Measurements from ENCODE around the gene APOC3. TPM values are rescaled to one million over a fixed set of nuclear protein-coding genes. Genes with fewer than 3 reads are reported as not detected.

Gene APOC3
- total RNA-seq, 1 donor = not detected

DNA sequence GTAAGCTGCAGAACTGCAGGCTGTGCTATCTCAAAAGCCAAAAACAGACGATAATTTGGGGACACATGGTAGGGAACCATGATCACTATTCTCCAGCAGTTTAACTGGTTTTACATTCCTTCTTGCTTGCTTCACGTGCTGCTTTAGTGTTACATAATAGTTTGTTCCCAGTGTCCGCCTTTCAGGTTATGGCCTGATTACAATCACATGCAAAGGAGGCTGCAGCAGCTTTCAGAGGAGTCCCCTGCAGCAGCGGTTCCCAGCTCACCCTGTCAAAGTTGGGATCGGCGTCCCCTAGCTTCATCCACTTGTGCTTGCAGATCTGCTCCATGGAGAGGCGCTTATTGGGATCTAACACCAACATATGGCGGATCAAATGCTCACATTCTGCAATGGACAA is 46.9 kb downstream of the APOC3 start:
- DNase-seq (ENCODE audit: low read depth) = no peak
- TF ChIP-seq, protein P1, sequence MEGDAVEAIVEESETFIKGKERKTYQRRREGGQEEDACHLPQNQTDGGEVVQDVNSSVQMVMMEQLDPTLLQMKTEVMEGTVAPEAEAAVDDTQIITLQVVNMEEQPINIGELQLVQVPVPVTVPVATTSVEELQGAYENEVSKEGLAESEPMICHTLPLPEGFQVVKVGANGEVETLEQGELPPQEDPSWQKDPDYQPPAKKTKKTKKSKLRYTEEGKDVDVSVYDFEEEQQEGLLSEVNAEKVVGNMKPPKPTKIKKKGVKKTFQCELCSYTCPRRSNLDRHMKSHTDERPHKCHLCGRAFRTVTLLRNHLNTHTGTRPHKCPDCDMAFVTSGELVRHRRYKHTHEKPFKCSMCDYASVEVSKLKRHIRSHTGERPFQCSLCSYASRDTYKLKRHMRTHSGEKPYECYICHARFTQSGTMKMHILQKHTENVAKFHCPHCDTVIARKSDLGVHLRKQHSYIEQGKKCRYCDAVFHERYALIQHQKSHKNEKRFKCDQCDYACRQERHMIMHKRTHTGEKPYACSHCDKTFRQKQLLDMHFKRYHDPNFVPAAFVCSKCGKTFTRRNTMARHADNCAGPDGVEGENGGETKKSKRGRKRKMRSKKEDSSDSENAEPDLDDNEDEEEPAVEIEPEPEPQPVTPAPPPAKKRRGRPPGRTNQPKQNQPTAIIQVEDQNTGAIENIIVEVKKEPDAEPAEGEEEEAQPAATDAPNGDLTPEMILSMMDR (IDR thresholded peaks at IDR 0.05; ENCODE audit: insufficient read depth, low read length) = no peak
- no peak overlapping the region for H3K4me3 ChIP-seq (ENCODE audit: low read depth, low read length)

DNA sequence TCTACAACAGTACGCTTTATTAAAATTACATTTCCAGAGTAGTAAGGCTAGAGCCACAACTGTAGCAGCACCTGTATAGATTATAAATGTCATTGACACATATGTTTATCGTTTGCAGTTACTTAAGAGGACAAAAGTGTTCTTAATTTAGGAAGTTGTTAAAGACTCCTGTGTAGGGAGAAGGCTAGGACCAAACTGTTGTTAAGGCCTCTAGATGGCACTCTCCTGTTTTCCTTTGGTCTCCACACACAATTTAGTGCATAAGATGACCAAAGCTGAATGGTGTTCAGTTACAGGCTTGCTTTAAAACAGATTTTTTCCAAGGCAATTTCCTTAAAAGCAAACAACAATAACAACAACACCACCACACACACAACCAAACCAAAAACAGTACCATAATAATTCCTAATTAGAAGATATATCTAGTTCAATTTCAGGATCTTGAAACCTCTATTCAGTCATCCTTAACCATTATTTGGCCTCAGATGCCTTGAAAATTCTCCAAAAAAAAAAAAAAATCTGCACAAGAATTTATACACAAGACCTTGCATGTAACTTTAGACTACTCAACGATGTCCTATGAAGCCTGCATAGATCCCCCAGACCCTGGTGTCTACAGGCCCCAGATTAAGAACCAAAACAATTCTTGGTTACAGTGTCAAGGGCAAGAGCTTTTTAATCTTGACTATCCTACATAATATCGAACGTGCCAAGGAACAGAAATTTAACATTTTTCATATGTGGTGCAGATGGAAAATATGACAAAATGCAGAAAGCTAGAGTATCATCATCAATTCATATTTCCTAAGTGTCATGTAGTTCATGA is 50.3 kb downstream of the APOC3 start:
- peak; percentile 87 for DNase-seq (ENCODE audit: low read depth)
- TF ChIP-seq, protein P1 (IDR thresholded peaks at IDR 0.05; ENCODE audit: insufficient read depth, low read length) = peak; percentile 85

DNA sequence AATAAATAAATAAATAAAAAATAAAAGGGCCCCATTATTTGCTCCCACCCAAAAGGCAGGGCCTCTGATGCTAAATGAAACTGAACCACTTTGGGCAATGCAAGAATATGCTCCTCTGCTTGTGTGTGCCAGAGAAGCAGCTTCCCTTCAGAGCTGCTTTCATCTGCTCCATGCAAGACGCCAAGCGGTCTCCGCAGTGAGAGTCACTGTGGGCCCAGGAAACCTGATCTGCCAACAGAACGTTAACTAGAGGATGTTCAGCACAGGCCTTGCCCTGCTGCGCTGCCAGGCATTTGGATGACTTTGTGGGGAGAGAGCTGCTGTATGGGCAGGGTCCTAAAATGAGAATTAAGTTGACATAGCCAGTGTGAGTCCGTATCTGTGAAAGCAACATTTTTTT is 51.4 kb downstream of the APOC3 start:
- TF ChIP-seq, protein P1 (IDR thresholded peaks at IDR 0.05; ENCODE audit: insufficient read depth, low read length) = no peak
- no peak for DNase-seq (ENCODE audit: low read depth)
- no peak overlapping the region for H3K4me3 ChIP-seq (ENCODE audit: low read depth, low read length)

More for the DNA sequence above, 50.3 kb downstream of the APOC3 start:
- H3K4me3 ChIP-seq (ENCODE audit: low read depth, low read length) = no peak overlapping the region

DNA sequence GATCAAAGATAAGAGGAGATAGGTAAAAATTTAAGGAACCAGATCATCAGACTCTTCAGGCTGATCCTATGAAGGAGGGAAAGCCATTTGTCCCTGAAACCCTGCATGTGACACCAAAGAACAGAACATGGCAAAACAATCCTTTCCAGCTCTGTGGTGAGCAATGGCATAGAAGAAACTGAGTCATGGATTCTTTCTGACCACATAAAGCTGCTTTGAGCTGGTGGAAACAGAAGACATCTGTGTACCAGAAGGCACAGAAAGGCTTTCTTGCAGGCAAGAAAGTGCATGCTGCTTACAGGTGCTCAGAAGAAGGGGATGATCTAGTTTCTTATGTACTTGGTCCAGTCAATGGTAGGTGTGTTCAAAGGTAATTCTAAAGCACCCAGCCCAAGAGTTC is 52.7 kb downstream of the APOC3 start:
- DNase-seq (ENCODE audit: low read depth) = peak; percentile 45
- TF ChIP-seq, protein P1 (IDR thresholded peaks at IDR 0.05; ENCODE audit: insufficient read depth, low read length) = no peak
- no peak overlapping the region for H3K4me3 ChIP-seq (ENCODE audit: low read depth, low read length)

Other genes starting within 250 kb of the APOC3 start
- gene BUD13, start 56.9 kb upstream of the APOC3 start, total RNA-seq (ENCODE audit: low replicate concordance) = 14.6 and 21.8 TPM in 2 replicates
- 25.5 and 37.1 TPM in 2 replicates for gene ZPR1, start 41.9 kb upstream of the APOC3 start, total RNA-seq (ENCODE audit: low replicate concordance)
- gene APOA5, start 38.0 kb upstream of the APOC3 start, total RNA-seq (ENCODE audit: low replicate concordance) = not detected in 2 replicates
- not detected in 2 replicates for gene APOA4, start 6.6 kb upstream of the APOC3 start, total RNA-seq (ENCODE audit: low replicate concordance)
- 0.72 and 70.3 TPM in 2 replicates for gene APOA1, start 7.7 kb downstream of the APOC3 start, total RNA-seq (ENCODE audit: low replicate concordance)